Endothelial cell of umbilical vein (primary cell): ENCODE results near the gene ITGA7. TPM values are rescaled to one million over a fixed set of nuclear protein-coding genes. Genes with fewer than 3 reads are reported as not detected.

ENCODE experiments used
- BruUV-seq: library from RNA; stranded (reverse); fragments of 400-500 nt; replicated peaks from 2 replicates; lab custom pipeline; 2021; lab: Mats Ljungman, UMichigan
- CTCF ChIA-PET: fragments of 300-600, 350-600 bp; sonication (Branson Sonifier 250); formaldehyde crosslinking; loops from one replicate; lab custom pipeline; 2021; ENCODE audit warnings: antibody characterized with exemption, inconsistent platforms; lab: Charles Lee
- POLR2A ChIA-PET: fragments of 300-600, 350-600 bp; sonication (Branson Sonifier 250); formaldehyde crosslinking; loops from one replicate; lab custom pipeline; 2021; ENCODE audit warnings: antibody characterized with exemption, inconsistent platforms; lab: Charles Lee
- DNase-seq: peaks from one replicate; pipeline ENCODE4 v3.0.0-alpha.2; 2011; ENCODE audit warnings: low read depth, low spot score
- FAIRE-seq: peaks from 2 replicates; lab custom pipeline; 2011; peaks lifted over from hg19 to GRCh38; lab: Jason Lieb, UNC
- H2AFZ ChIP-seq: 2 replicates; pipeline ENCODE4 v1.6.0; 2012; ENCODE audit warnings: low read depth, low read length, control low read depth, inconsistent platforms
- H3K27ac ChIP-seq: 2 replicates; pipeline ENCODE4 v1.5.1; 2011; ENCODE audit warnings: low read depth, mild to moderate bottlenecking, control low read depth, low read length, moderate library complexity; ENCODE audit not compliant: insufficient read depth
- H3K27me3 ChIP-seq, 2 experiments: 2 replicates each; pipeline versions ENCODE4 v1.6.0 to v1.6.1; 2011; ENCODE audit warnings: low read length in 2 of 2, mixed read lengths in 1 of 2; ENCODE audit not compliant: control insufficient read depth in 2 of 2, insufficient read depth in 2 of 2
- H3K36me3 ChIP-seq, 2 experiments: 2 replicates in 1 of 2; 3 replicates in 1 of 2; pipeline ENCODE4 v1.5.1; 2011; ENCODE audit warnings: low read length in 2 of 2, mild to moderate bottlenecking in 1 of 2, moderate library complexity in 1 of 2; ENCODE audit not compliant: control insufficient read depth in 2 of 2, insufficient read depth in 2 of 2; ENCODE audit errors: extremely low read depth in 1 of 2
- H3K4me1 ChIP-seq: 3 replicates; pipeline ENCODE4 v1.5.1; 2011; ENCODE audit warnings: mild to moderate bottlenecking, low read length; ENCODE audit not compliant: control insufficient read depth, insufficient read depth; ENCODE audit errors: extremely low read depth
- H3K4me2 ChIP-seq: 2 replicates; pipeline ENCODE4 v1.6.1; 2011; ENCODE audit warnings: low read length, control low read depth, mixed read lengths; ENCODE audit not compliant: insufficient read depth
- H3K4me3 ChIP-seq, 3 experiments: fragments of 200-600 bp in 1 of 3; sonication (generic), shearing (Covaris generic) in 1 of 3; replicated peaks in 1 of 3; 2 replicates each; pipeline ENCODE4 v1.5.1; 2011 to 2016; ENCODE audit warnings: control low read depth in 3 of 3, low read length in 3 of 3, mild to moderate bottlenecking in 2 of 3, inconsistent platforms in 1 of 3, low read depth in 1 of 3, moderate library complexity in 1 of 3; ENCODE audit not compliant: insufficient read depth in 1 of 3
- H3K79me2 ChIP-seq: 2 replicates; pipeline ENCODE4 v1.6.0; 2012; ENCODE audit warnings: low read length, inconsistent platforms; ENCODE audit not compliant: control insufficient read depth, insufficient read depth
- H3K9ac ChIP-seq: replicated peaks from 2 replicates; pipeline ENCODE3; 2011; ENCODE audit warnings: low read length, control low read depth; ENCODE audit not compliant: insufficient read depth; ENCODE audit errors: extremely low read depth
- H3K9me1 ChIP-seq: replicated peaks from 3 replicates; pipeline ENCODE4 v1.6.0; 2011; ENCODE audit warnings: mild to moderate bottlenecking, low read length; ENCODE audit not compliant: control insufficient read depth, insufficient read depth; ENCODE audit errors: extremely low read depth
- H3K9me3 ChIP-seq: replicated peaks from 2 replicates; pipeline ENCODE4 v1.5.1; 2012; ENCODE audit warnings: low read length, inconsistent platforms; ENCODE audit not compliant: control insufficient read depth, insufficient read depth
- H4K20me1 ChIP-seq: replicated peaks from 2 replicates; pipeline ENCODE3; 2011; ENCODE audit warnings: mild to moderate bottlenecking, low read length; ENCODE audit not compliant: control insufficient read depth, insufficient read depth; ENCODE audit errors: extremely low read depth
- EZH2 ChIP-seq: IDR thresholded peaks from 2 replicates; pipeline ENCODE4 v1.6.1; 2012; ENCODE audit warnings: borderline replicate concordance, low read depth, mild to moderate bottlenecking, moderate library complexity, low read length, inconsistent platforms; ENCODE audit not compliant: severe bottlenecking
- GATA2 ChIP-seq: IDR thresholded peaks from 2 replicates; pipeline ENCODE4 v1.7.0; 2011; ENCODE audit warnings: low read depth, mild to moderate bottlenecking, moderate library complexity, mixed read lengths, low read length; ENCODE audit not compliant: insufficient read length, insufficient read depth
- JUN ChIP-seq: IDR thresholded peaks from 2 replicates; pipeline ENCODE4 v1.6.1; 2011; ENCODE audit warnings: borderline replicate concordance, low read depth; ENCODE audit not compliant: insufficient read length, insufficient read depth
- MAX ChIP-seq: IDR thresholded peaks from 2 replicates; pipeline ENCODE4 v1.6.1; 2011; ENCODE audit not compliant: insufficient read depth, insufficient read length
- MYC ChIP-seq: IDR thresholded peaks from one replicate; pipeline ENCODE4 v1.6.1; 2011; ENCODE audit warnings: mild to moderate bottlenecking, low read depth, low read length
- dilution Hi-C: fragments of 300-500 bp; cut with MboI; formaldehyde crosslinking; loops from one replicate; pipeline ENCODE4 v1.15.0; 2019; ENCODE audit warnings: low sequenced_read_pairs; ENCODE audit not compliant: extremely low pct_ligation_motif_present
- intact Hi-C: fragments of 100-400 bp; cut with micrococcal nuclease; formaldehyde crosslinking; loops from one replicate; pipeline ENCODE4 v1.10.0; 2022
- polyA plus RNA-seq, 4 experiments: library from polyadenylated mRNA; depleted of rRNA in 3 of 4; stranded (reverse) in 3 of 4; unstranded in 1 of 4; fragments of >200 nt; gene quantifications; 2 replicates each; pipeline versions ENCODE4 v1.2.1 to v1.2.3, GENCODE V29; 2011 to 2012; ENCODE audit warnings: missing spikeins in 1 of 4
- total RNA-seq: library from RNA; stranded (reverse); gene quantifications from 2 replicates; pipeline ENCODE4 v1.2.3, GENCODE V29; 2021

The ITGA7 gene
- total and polyA plus RNA-seq, 2 donors (not counting 3 experiments of a cell fraction or from before 2014, with no cell fraction given): 0.41 to 0.84 TPM

GRCh38 chr12:55654511-55655214, 53.0 kb downstream of the ITGA7 start:
- TF ChIP-seq MYC (no peak), JUN (no peak), EZH2 (no peak), GATA2 (no peak)
- FAIRE-seq: no peak
- DNase-seq: no peak
- Histone ChIP-seq H3K9ac (no peak overlapping the region), H3K9me1 (no peaks in the 10 kb centered on the region), H3K4me1 (no peaks in the 10 kb centered on the region), H3K27me3 (peaks cover 2 to 7% of the 10 kb centered on the region in 2 experiments), H2AFZ (no peak overlapping the region), H3K4me2 (no peak overlapping the region), H3K79me2 (no peaks in the 10 kb centered on the region), H3K4me3 (no peak overlapping the region), H3K9me3 (no peaks in the 10 kb centered on the region), H4K20me1 (no peaks in the 10 kb centered on the region), H3K27ac (no peak overlapping the region), H3K36me3 (no peaks in the 10 kb centered on the region)
- POLR2A ChIA-PET: no interaction called here
- BruUV-seq: no TSS peak
- intact Hi-C loops (no loop called here), dilution Hi-C loops (no loop called here)
- CTCF ChIA-PET: interaction anchor here (3.1 to 5.9 kb wide), 2 partner anchors 64 to 83 kb away, joined by 43 to 50 read pairs; partner anchors contain the start of genes BLOC1S1 and RDH5

GRCh38 chr12:55653031-55653430, 54.7 kb downstream of the ITGA7 start:
- intact Hi-C loops: no loop called here
- Histone ChIP-seq H3K36me3 (no peaks in the 10 kb centered on the region), H3K4me3 (no peak overlapping the region), H3K9me3 (no peaks in the 10 kb centered on the region), H3K9ac (no peak overlapping the region), H2AFZ (no peak overlapping the region), H3K4me1 (no peaks in the 10 kb centered on the region), H3K9me1 (no peaks in the 10 kb centered on the region), H3K27ac (no peak overlapping the region), H4K20me1 (no peaks in the 10 kb centered on the region), H3K79me2 (no peaks in the 10 kb centered on the region), H3K27me3 (peaks cover 2 to 7% of the 10 kb centered on the region in 2 experiments), H3K4me2 (no peak overlapping the region)
- no peak for DNase-seq
- no peak for TF ChIP-seq MAX
- TF ChIP-seq GATA2: no peak
- BruUV-seq: no TSS peak
- CTCF ChIA-PET: no interaction called here
- dilution Hi-C loops: no loop called here
- no peak for FAIRE-seq
- POLR2A ChIA-PET: no interaction called here
